Measurements from ENCODE around the gene ASPHD2. TPM values are rescaled to one million over a fixed set of nuclear protein-coding genes. Genes with fewer than 3 reads are reported as not detected.

Gene ASPHD2
- total RNA-seq, 3 donors from 2014 or later = 0.59 to 1.3 (median 0.64) TPM

DNA sequence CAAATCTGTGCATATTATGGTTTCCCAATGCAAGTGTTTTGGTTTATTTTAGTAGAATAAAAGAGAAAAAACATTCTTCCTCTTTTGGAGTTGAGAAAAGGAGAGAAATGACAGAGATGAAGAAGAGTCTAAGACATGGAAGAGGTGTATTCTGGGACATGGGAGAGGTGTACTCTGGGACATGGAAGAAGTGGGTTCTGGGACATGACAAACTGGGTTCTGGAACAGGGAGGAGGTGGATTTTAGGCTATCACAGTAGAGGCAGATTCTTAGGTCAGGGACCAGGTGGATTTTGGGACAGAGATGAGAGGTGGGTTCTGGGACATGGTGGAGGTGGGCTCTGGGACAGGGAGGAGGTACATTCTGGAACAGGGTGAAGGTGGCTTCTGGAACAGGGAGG is 2.1 kb upstream of the ASPHD2 start:
- intact Hi-C loops (cut with DNase I; ENCODE audit: low total_unique reads) = no loop called here
- TF ChIP-seq CTCF (IDR thresholded peaks at IDR 0.05) (no peak), POLR2A (IDR thresholded peaks at IDR 0.05) (no peak), POLR2AphosphoS5 (IDR thresholded peaks at IDR 0.05) (no peak)

GRCh38 chr22:26429458-26430286 is 612 bp downstream of the ASPHD2 start:
- Histone ChIP-seq H3K27me3 (no peaks in the 10 kb centered on the region), H3K9me3 (no peaks in the 10 kb centered on the region), H3K27ac (peak overlapping the region in 1 of 2 donors; percentile 57), H3K4me3 (peak overlapping the region; percentile 48 to 84 (median 58)), H3K36me3 (no peaks in the 10 kb centered on the region), H3K4me1 (no peaks in the 10 kb centered on the region)
- TF ChIP-seq CTCF (IDR thresholded peaks at IDR 0.05) (no peak), POLR2A (IDR thresholded peaks at IDR 0.05) (no peak), POLR2AphosphoS5 (IDR thresholded peaks at IDR 0.05) (no peak)
- intact Hi-C loops (cut with DNase I; ENCODE audit: low total_unique reads) = no loop called here
- no peak for DNase-seq (ENCODE audit: low spot score in 2 of 2)

More for the DNA sequence above, 2.1 kb upstream of the ASPHD2 start:
- peaks cover 3 to 14% of the 10 kb centered on the region in 2 donors for H3K9me3 ChIP-seq
- H3K4me3 ChIP-seq = no peak overlapping the region
- H3K36me3 ChIP-seq = no peaks in the 10 kb centered on the region
- no peaks in the 10 kb centered on the region for H3K4me1 ChIP-seq
- H3K27me3 ChIP-seq = no peaks in the 10 kb centered on the region
- no peak overlapping the region for H3K27ac ChIP-seq
- DNase-seq (ENCODE audit: low spot score in 2 of 2) = no peak

DNA sequence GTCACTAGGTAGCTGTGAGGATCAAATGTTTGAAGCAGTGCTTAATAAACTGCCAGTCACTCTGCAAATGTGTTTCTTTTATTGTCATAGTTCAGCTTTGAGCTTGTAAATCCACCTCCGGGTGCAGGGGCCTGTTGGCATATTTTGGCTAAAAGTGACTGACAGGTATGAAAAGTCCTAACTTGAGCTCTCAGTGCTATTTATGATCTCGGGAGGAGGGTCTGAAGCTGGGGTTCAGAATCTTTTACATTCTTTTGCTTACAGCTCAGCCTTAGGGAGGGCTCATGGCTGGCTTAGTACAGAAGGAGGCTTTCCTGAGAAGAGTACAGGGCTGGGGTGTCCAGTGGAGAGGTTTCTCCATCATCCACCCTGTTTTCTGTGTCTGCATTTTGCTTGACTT is 1.5 kb downstream of the ASPHD2 start:
- no peak for TF ChIP-seq POLR2A (IDR thresholded peaks at IDR 0.05)
- no peak for TF ChIP-seq CTCF (IDR thresholded peaks at IDR 0.05)
- no peak for TF ChIP-seq POLR2AphosphoS5 (IDR thresholded peaks at IDR 0.05)
- DNase-seq (ENCODE audit: low spot score in 2 of 2) = no peak

GRCh38 chr22:26431261-26431995 is 2.4 kb downstream of the ASPHD2 start:
- no peaks in the 10 kb centered on the region for H3K36me3 ChIP-seq
- no peaks in the 10 kb centered on the region for H3K4me1 ChIP-seq
- intact Hi-C loops (cut with DNase I; ENCODE audit: low total_unique reads) = no loop called here
- no peaks in the 10 kb centered on the region for H3K9me3 ChIP-seq
- H3K27me3 ChIP-seq = no peaks in the 10 kb centered on the region
- no peak overlapping the region for H3K4me3 ChIP-seq
- TF ChIP-seq POLR2A (IDR thresholded peaks at IDR 0.05) (no peak), CTCF (IDR thresholded peaks at IDR 0.05) (no peak), POLR2AphosphoS5 (IDR thresholded peaks at IDR 0.05) (no peak)
- DNase-seq (ENCODE audit: low spot score in 2 of 2) = no peak
- H3K27ac ChIP-seq = no peak overlapping the region

More for the DNA sequence above, 1.5 kb downstream of the ASPHD2 start:
- Histone ChIP-seq H3K27me3 (no peaks in the 10 kb centered on the region), H3K36me3 (no peaks in the 10 kb centered on the region), H3K27ac (no peak overlapping the region), H3K9me3 (no peaks in the 10 kb centered on the region), H3K4me1 (no peaks in the 10 kb centered on the region), H3K4me3 (no peak overlapping the region)
- intact Hi-C loops (cut with DNase I; ENCODE audit: low total_unique reads) = no loop called here
